AG08395 (cell line): ENCODE data around the gene TLCD2.
"Not testable (repeated sequence)": the region's sequence is repeated elsewhere in the genome, so short reads cannot be mapped to it uniquely, and the experiment has no call there.

Experiments used
- DNase-seq: peaks from one replicate; pipeline ENCODE4 v3.0.0; 2012; ENCODE audit warnings: mixed read lengths, low spot score

Gene TLCD2

GRCh38 chr17:1709971-1710806 is at the start of gene TLCD2:
TSS of gene TLCD2 (minus strand) at chr17:1710377. CDS start at chr17:1710242, 135 bp downstream.
- peak; percentile 82 for DNase-seq

DNA sequence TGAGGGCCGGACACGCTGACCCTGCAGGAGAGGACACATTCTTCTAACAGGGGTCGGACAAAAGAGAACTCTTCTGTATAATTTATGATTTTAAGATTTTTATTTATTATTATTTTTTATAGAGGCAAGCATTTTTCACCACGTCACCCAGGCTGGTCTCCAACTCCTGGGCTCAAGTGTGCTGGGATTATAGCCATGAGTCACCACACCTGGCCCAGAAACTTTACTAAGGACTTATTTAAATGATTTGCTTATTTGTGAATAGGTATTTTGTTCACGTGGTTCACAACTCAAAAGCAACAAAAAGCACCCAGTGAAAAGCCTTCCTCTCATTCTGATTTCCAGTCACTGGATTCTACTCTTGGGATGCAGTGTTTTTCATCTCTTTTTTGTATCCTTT is 49.4 kb upstream of the TLCD2 start:
- no peak for DNase-seq

DNA sequence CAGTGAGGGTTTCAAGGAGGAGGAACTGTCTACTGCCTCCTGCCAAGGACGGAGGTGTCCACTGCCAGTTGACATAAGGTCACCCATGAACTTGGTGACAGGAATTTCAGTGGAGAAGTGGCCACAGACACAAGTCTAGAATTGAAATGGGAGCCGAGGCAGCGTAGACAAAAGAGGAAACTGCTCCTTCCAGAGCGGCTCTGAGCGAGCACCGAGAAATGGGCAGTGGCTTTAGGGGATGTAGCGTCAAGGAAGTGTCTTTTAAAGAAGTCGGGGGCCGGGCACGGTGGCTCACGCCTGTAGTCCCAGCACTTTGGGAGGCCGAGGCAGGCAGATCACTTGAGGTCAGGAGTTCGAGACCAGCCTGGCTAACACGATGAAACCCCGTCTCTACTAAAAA is 48.6 kb upstream of the TLCD2 start:
- no peak for DNase-seq

DNA sequence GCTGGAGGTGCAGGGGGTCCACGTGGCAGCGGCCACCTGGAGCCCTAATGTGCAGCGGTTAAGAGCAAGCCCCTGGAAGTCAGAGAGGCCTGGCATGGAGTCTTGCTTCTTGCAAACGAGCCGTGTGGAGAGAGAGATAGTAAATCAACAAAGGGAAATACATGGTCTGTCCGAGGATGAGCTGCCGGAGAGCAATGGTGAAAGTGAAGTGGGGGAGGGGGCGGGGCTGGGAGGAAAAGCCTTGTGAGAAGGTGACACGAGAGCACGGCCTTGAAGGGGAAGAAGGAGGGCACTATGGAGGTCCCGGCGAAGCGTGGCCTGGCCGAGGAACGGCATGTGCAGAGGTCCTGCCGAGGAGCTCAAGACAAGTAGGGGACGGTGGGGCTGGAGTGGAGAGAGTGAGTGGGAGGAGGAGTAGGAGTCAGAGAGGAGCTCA is 45.7 kb upstream of the TLCD2 start:
- DNase-seq, result no peak

DNA sequence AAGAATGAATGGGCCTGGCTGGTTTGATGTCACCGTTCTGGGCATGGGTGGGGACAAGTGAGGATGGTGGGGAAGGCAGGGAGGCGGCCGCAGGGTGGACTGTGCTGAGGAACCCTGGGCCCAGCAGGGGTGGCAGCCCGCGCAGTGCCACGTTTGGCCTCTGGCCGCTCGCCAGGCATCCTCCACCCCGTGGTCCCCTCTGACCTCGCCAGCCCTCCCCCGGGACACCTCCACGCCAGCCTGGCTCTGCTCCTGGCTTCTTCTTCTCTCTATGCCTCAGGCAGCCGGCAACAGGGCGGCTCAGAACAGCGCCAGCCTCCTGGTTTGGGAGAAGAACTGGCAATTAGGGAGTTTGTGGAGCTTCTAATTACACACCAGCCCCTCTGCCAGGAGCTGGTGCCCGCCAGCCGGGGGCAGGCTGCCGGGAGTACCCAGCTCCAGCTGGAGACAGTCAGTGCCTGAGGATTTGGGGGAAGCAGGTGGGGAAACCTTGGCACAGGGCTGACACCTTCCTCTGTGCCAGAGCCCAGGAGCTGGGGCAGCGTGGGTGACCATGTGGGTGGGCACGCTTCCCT is 45.2 kb upstream of the TLCD2 start:
- DNase-seq, result no peak

DNA sequence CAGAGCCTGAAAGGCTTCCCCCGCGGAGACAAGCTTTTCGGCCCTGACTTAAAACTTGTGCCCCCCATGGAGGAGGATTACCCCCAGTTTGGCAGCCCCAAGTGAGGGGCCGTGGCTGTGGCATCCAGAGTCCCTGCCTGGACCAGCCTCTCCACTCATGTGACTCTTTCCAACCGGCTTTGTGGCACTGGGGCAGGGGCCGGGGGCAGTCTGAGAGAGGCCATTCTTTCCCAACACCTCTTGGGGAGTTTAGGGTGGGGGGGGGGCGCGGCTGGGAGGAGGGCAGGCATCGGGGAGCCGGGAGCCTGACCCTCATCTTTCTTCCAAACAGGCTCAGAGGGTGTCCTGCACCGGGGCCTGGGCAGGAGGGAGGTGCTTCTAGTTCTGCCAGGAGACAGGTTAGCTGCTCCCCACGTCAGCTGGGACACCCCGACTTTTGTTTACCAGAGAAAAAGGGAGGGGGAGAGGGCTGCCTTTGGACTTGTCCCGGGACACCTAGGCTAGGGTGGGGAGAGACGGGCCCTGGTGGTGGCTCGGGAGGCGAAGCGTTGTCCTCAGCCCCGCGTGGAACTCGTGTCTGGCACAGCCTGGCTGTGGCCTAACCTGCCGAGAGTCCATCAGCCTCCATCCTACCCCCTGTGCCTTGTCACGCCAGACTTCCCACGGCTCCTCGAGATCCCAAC is 44.4 kb upstream of the TLCD2 start:
- no peak for DNase-seq

DNA sequence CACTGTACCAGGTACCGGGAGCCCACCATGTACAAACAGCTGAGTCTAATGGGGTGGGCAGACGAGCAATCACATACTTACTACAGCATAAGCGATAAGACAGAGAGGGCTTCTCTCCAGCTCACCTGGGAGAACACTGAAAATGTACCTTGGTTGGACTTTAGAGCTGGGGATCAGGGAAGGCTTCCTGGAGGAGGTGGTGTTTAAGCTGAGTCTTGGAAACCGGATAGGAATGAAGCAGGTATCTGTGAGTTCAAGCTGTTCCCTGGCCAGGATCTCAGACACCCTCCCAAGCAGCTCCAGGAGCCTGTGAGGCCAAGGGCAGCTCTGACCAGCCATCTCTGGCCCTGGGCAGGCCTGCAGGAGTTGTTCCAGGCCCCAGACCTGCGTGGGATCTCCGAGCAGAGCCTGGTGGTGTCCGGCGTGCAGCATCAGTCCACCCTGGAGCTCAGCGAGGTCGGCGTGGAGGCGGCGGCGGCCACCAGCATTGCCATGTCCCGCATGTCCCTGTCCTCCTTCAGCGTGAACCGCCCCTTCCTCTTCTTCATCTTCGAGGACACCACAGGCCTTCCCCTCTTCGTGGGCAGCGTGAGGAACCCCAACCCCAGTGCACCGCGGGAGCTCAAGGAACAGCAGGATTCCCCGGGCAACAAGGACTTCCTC is 43.7 kb upstream of the TLCD2 start:
- DNase-seq, result no peak

GRCh38 chr17:1752425-1753262 is 42.5 kb upstream of the TLCD2 start:
- DNase-seq, result no peak

- DNase-seq, result no peak
Measured at GRCh38 chr17:1750628-1751027, 40.5 kb upstream of the TLCD2 start.

GRCh38 chr17:1746975-1747543 is 36.9 kb upstream of the TLCD2 start:
- DNase-seq, result no peak

GRCh38 chr17:1745513-1746020 is 35.4 kb upstream of the TLCD2 start:
- no peak for DNase-seq

GRCh38 chr17:1744551-1745512 is 34.7 kb upstream of the TLCD2 start:
- no peak for DNase-seq

GRCh38 chr17:1743088-1743439 is 32.9 kb upstream of the TLCD2 start:
- DNase-seq, result no peak

DNA sequence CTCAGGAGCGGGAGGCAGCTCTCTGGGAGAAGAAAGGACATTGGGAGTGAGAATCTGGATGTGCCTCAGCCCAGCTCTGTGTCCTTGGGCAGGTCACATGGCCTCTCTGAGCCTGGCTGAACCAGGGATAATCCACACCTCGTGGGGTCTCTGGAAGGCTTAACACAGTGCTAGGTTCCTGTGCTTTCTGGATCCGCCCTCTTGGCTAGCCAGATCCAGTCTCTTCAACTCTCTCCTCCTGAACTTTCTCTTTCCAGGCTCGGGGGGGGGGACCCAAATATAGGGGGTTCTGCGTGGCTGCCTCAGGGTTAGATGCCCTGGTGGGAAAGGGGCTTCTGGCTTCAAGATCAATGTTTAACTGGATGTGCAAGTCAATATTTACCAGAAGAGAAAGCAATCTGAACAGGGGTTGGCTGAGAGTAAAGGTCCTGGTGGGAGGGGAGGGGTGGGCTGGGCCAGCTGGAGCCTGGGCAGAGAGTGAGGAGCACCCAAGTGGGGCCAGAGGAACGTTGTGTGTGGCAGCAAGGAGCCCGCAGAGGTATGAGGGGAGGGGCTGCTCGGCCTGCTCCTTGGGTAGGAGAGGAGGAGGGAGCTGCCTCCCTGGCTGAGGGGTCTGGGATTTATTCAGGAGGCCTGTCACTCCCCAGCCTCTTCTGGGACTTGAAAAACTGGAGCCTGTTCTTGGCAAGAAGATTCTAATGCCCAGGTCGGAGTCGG is 32.4 kb upstream of the TLCD2 start, which contains the start of gene SERPINF2:
SERPINF2 (plus strand) TSS at position 501 of the 717 bp plus-strand sequence. CDS start 2,125 bp downstream, outside the sequence.
- DNase-seq, result no peak

- not testable (repeated sequence) for DNase-seq
Measured at GRCh38 chr17:1741899-1742298, 31.7 kb upstream of the TLCD2 start.

DNA sequence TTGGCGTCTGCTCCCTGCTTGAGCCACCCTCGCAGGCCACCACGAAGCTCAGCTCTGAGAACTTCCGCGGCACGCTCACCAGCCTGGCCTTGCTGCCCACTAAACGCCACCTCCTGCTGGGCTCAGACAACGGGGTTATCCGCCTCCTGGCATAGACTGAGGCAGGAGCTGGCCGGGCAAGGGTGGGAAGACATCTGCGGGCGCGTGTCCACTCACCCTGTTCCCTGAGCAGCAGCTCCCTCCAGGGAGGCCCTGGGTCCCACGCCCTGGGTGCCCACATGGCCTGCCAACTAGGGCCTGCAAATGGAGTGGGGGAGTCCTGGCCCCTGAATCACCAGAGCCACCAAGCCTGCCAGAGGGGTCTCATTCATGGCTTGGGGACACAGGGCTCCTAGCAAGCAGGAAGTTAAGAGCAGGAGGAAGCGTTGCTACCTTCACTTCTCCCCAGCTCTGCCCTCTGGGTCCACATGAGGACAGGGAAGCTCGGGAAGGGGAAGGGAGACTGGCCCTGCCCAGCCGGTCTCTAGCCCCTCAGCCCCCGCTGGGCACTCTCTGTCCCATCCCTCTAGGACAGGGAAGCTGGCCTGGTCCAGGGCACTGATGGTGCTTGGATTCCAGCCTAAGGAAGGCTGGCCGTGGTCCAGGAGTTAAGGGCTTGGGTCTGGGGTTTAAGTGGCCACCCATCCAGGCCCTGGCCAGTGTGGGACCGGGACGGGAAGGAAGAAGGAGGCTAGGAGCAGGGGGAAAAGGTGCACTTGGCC is 27.5 kb upstream of the TLCD2 start:
- DNase-seq, result no peak

GRCh38 chr17:1736348-1737281 is 26.4 kb upstream of the TLCD2 start:
- peak; percentile 50 for DNase-seq
